HuH-7 (cell line): ENCODE data around the gene NPIPB8.
"Not testable (repeated sequence)": the region's sequence is repeated elsewhere in the genome, so short reads cannot be mapped to it uniquely, and the experiment has no call there.

ENCODE experiments used
- DNase-seq: peaks from one replicate; pipeline ENCODE4 v3.0.0; 2011; ENCODE audit warnings: low spot score

NPIPB8 gene

DNA sequence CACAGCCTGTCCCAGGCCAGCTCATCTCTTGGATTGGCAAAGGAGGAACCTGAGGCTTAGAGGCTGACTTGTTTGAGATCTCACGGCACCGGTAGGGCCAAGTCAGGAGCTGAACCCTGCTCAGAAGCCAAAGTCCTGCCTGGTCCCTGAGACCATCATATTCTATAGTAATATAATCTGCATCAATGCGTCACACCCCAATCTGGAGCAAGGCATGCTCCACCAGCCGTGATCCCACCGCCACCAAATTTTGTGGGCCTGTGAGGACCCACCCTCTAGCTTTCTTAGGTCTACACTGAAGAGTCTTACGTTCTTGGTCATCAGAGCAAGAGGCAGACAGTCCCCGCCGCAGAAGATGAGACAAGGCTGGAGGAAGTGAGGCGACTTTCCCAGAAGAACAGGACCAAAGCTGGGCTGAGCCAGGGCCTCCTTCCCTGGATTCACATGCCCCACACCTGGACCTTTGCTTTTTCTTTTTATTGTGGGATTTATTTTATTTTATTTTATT, 30.7 kb upstream of the NPIPB8 start:
- no peak for DNase-seq

DNA sequence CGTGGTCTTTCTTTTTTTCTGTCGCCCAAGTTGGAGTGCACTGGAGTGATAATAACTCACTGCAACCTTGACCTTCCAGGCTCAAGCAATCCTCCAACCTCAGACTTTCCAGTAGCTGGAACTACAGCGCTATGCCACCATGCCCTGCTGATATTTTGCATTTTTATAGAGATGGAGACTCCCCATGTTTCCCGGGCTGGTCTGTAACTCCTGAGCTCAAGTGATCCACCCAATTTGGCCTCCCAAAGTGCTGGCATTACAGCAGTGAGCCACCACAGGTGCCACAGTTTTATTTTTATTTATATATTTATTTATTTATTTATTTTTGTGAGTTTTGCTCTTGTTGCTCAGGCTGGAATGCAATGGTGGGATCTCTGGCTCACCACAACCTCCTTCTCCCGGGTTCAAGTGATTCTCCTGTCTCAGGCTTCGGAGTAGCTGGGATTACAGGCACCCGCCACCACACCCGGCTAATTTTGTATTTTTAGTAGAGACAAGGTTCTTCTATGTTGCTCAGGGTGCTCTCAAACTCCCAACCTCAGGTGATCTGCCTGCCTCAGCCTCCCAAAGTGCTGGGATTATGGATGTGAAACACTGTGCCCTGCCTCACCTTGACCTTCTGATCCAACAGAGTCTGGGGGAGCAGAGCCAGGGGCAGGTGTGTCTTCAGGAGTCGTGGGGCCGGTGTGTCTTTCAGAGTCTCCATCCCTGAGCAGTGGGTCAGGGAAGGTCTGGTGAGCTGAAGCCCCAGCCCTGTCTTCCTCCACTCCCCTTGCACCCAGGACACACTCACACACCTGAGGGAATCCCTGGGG, 30.0 kb upstream of the NPIPB8 start:
- not testable (repeated sequence) for DNase-seq

- DNase-seq = not testable (repeated sequence)
Measured at GRCh38 chr16:28608496-28608808, 29.4 kb upstream of the NPIPB8 start.

GRCh38 chr16:28608867-28609596, 28.8 kb upstream of the NPIPB8 start:
- not testable (repeated sequence) for DNase-seq

- peak; percentile 46 for DNase-seq
Measured at GRCh38 chr16:28609631-28610594, 28.0 kb upstream of the NPIPB8 start, which contains the start of gene SULT1A1. Gene SULT1A1, minus strand, starts transcription at chr16:28610044. Its CDS starts 1,189 bp downstream, at chr16:28608855.

- DNase-seq = no peak
Measured at GRCh38 chr16:28610595-28611191, 27.2 kb upstream of the NPIPB8 start.

- DNase-seq = not testable (repeated sequence)
Measured at GRCh38 chr16:28612359-28613280, 25.2 kb upstream of the NPIPB8 start.

DNA sequence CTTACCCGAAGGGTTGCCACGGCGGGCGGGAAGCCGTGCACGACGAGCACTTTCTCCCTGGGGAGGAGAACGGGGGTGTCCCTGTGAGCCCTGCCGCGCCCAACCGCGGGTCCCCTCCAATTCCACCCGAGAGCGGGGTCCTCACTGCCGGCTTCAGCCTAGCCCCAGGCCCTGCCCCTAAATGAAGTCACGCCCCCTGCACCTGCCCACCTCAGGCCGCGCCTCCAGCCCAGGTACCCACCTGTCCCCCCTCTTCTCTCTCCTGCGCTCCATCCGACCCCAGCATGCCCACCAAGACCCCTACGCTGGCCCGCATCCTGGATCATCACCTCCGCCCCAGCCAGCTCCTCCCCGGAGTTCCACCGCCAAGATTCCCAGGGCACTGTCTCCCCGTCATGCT, 24.0 kb upstream of the NPIPB8 start:
- not testable (repeated sequence) for DNase-seq

- DNase-seq = not testable (repeated sequence)
Measured at GRCh38 chr16:28614561-28614960, 23.3 kb upstream of the NPIPB8 start.

GRCh38 chr16:28615486-28616223, 22.2 kb upstream of the NPIPB8 start:
- not testable (repeated sequence) for DNase-seq

DNA sequence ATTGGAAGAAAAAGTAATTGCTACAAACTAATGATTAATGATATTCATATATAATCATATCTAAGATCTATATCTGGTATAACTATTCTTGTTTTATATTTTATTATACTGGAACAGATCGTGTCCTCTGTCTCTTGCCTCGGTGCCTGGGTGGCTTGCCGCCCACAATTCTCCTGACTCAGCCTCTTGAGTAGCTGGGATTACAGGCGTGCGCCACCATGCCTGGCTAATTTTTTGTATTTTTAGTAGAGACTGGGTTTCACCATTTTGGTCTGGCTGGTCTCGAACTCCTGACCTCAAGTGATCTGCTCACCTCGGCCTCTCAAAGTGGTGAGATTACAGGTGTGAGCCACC, 21.7 kb upstream of the NPIPB8 start:
- DNase-seq = not testable (repeated sequence)

- no peak for DNase-seq
Measured at GRCh38 chr16:28616636-28617035, 21.2 kb upstream of the NPIPB8 start.

DNA sequence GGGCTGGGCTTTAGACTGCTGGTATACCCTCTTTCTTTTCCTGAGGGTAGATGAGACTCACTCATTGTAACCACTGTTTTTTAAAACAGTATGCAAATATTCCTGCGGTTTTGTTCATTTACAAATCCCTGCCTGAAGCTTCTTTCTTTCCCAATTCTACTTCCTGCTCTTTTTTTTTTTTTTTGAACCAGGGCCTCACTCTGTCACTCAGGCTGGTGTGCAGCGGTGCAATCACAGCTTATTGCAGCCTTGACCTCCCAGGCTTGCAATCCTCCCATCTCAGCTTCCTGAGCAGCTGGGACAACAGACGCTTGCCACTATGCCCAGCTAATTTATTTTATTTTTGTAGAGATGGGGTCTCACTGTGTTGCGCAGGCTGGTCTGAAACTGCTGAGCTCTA, 20.0 kb upstream of the NPIPB8 start:
- DNase-seq = peak; percentile 3

GRCh38 chr16:28620316-28620715, 17.5 kb upstream of the NPIPB8 start:
- not testable (repeated sequence) for DNase-seq

DNA sequence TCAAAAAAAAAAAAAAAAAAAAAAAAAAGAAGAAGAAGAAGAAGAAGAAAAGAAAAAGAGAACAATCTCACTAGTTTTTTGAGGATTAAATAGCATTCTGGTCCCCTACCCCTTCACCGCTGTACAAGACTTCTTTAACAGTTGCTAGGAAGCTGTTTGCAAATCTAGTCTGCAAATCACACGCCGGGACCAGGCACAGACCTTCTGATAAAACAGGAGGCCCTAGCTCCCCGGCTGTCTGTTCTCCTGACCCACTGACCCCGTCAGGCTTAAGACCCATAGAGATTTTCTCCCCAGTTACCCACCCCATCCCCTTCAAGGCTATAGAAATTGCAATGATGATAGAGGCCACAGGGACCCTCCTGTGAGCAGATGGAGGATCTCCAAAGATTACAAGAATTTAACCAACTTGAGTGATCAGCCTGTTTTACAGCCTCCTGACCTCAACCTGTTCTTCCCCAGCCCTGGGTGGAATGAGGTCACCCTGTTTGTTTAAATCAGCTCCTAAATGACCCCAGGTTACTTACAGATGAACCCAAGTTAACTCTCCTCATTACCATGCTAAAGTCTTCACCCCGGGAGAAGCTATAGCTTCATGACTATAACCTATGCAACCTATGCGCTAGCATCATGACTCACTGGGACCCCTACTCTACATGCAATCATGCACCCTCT, 16.2 kb upstream of the NPIPB8 start:
- peak; percentile 48 for DNase-seq

DNA sequence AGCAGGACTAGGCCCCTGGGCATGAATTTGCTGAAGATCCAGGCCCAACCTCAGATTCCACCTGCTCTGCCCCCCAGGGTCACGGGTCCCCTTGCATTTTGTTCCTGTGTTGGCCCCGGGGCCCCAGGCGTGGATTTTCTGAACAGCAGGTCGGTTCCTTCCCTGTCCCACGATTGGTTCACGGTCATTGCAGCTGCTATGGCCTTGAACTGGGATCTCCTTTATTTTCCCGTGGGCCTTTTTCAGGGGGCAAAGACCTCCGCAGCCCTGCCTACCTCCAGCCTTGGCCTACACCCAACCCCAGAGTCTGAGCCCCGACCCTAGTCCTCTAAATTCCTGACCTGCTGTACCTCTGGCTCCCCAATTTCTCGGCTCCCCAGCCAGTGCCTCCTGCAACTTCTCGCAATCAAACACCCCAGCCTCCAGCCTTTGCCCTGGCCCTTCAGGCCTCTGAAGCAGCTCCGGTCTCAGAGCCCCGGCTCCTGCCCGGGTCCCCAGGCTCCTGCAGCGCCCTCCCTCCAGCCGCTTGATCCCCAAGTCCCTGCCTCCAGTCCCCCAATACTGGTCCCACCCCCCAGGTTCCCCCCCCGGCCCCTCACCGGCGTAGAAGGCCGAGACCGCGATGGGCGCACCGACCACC, 15.2 kb upstream of the NPIPB8 start:
- peak; percentile 6 for DNase-seq

- DNase-seq = peak; percentile 65
Measured at GRCh38 chr16:28623172-28623711, 14.6 kb upstream of the NPIPB8 start.

GRCh38 chr16:28630905-28631304, 7.0 kb upstream of the NPIPB8 start:
- not testable (repeated sequence) for DNase-seq
